BLaER1 treated with 17β-estradiol and CSF1 and Interleukin-3, amounts not matched to agents 10 nM and 100 nM (cell line): Measurements from ENCODE around the gene SLC8A3.

ENCODE experiments used
- H3K27ac ChIP-seq, 11 experiments: shearing (Covaris generic); formaldehyde crosslinking; 2 replicates each; pipeline ENCODE4 v1.8.1; 2022
- H3K27me3 ChIP-seq, 11 experiments: shearing (Covaris generic); formaldehyde crosslinking; 2 replicates each; pipeline ENCODE4 v1.8.1; 2022
- H3K36me3 ChIP-seq, 11 experiments: shearing (Covaris generic); formaldehyde crosslinking; 2 replicates each; pipeline ENCODE4 v1.8.1; 2022
- H3K4me1 ChIP-seq, 10 experiments: shearing (Covaris generic); formaldehyde crosslinking; 2 replicates each; pipeline ENCODE4 v1.8.1; 2022
- H3K4me2 ChIP-seq, 11 experiments: shearing (Covaris generic); formaldehyde crosslinking; 2 replicates each; pipeline ENCODE4 v1.8.1; 2022
- H3K4me3 ChIP-seq, 10 experiments: shearing (Covaris generic); formaldehyde crosslinking; 2 replicates each; pipeline ENCODE4 v1.8.1; 2022
- H3K9ac ChIP-seq, 11 experiments: shearing (Covaris generic); formaldehyde crosslinking; 2 replicates each; pipeline ENCODE4 v1.8.1; 2022
- H3K9me3 ChIP-seq, 11 experiments: shearing (Covaris generic); formaldehyde crosslinking; replicated peaks in 1 of 11; 2 replicates each; pipeline ENCODE4 v1.8.1; 2022
- H4K20me1 ChIP-seq, 11 experiments: shearing (Covaris generic); formaldehyde crosslinking; 2 replicates each; pipeline ENCODE4 v1.8.1; 2022
- Cebpa-rat ChIP-seq, 11 experiments: shearing (Covaris generic); IDR thresholded peaks; 2 replicates each; pipeline ENCODE4 v1.8.1; 2022

Gene SLC8A3

DNA sequence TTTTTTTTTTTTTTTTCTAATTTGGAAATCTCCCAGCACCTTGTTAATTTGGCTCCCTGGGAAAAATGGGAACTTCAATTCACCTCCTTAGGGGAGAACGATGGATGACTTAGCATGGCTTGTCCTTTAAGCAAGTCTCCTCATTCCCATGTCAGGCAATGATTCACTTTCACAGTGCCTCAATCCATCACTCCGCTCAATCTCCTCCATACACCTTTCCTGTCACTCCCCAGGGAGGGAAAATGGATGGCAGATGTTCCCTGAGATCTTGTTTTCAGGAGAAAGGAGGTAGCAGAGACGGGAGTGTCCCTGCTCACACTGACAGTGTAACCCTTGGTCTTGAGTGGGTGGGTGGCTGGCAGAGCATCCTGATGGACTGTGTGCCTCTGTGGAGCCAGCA, 51.0 kb downstream of the SLC8A3 start:
- H3K4me3 ChIP-seq: no peak overlapping the region
- no peaks in the 10 kb centered on the region for H4K20me1 ChIP-seq
- H3K27ac ChIP-seq: no peak overlapping the region
- H3K36me3 ChIP-seq: no peaks in the 10 kb centered on the region
- no peaks in the 10 kb centered on the region for H3K9me3 ChIP-seq
- TF ChIP-seq Cebpa-rat (IDR thresholded peaks at IDR 0.05): no peak
- no peak overlapping the region for H3K4me2 ChIP-seq
- H3K4me1 ChIP-seq: peaks cover 0 to 4% (median 0%) of the 10 kb centered on the region in 10 experiments; a peak in 2 of 20 replicates
- no peaks in the 10 kb centered on the region for H3K27me3 ChIP-seq
- H3K9ac ChIP-seq: no peak overlapping the region

DNA sequence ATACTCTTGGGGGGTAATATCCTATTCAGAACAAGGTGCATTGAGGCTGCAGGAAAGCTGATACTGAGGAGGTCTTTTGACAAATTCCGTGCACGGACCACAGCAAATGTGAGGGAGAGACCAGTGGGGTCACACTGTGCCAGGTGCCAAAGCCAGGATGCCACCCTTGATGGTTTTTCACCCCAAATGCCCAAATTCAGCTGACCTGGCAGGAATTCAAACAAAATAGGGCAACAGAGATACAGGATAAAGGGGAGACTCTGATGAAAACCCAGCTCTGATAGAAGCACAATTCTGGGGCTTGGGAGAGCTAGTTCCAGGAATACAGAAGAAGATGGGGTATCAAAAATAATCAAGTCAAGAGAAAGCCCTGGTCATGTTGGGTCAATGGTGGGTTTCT, 55.3 kb downstream of the SLC8A3 start:
- no peaks in the 10 kb centered on the region for H3K9me3 ChIP-seq
- no peaks in the 10 kb centered on the region for H3K27me3 ChIP-seq
- no peak overlapping the region for H3K9ac ChIP-seq
- H4K20me1 ChIP-seq: no peaks in the 10 kb centered on the region
- H3K27ac ChIP-seq: no peak overlapping the region
- no peak for TF ChIP-seq Cebpa-rat (IDR thresholded peaks at IDR 0.05)
- H3K36me3 ChIP-seq: no peaks in the 10 kb centered on the region
- no peaks in the 10 kb centered on the region for H3K4me1 ChIP-seq
- H3K4me3 ChIP-seq: no peak overlapping the region
- no peak overlapping the region for H3K4me2 ChIP-seq

DNA sequence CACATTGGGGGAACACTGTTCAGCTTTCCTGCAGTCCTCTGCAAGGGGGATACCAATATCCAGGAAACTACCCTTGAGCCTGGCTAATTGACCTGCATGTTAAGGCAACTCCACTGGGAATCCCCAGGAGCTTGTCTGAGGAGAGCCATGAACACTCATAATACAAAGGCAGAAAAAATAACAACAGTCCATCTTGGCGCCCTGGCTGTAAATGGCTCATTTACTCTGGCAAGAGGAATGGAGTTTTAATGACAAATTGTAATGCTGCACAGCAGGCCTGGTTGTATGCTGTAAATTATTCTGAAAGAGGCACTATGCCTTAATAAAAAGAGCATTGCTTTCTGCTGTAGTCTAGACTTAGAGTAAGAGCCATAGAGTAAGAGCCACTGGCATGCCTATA, 58.3 kb downstream of the SLC8A3 start:
- no peaks in the 10 kb centered on the region for H3K27me3 ChIP-seq
- no peak overlapping the region for H3K27ac ChIP-seq
- no peaks in the 10 kb centered on the region for H3K36me3 ChIP-seq
- TF ChIP-seq Cebpa-rat (IDR thresholded peaks at IDR 0.05): no peak
- no peaks in the 10 kb centered on the region for H3K4me1 ChIP-seq
- H3K9ac ChIP-seq: no peak overlapping the region
- no peaks in the 10 kb centered on the region for H4K20me1 ChIP-seq
- no peaks in the 10 kb centered on the region for H3K9me3 ChIP-seq
- H3K4me2 ChIP-seq: no peak overlapping the region
- no peak overlapping the region for H3K4me3 ChIP-seq

DNA sequence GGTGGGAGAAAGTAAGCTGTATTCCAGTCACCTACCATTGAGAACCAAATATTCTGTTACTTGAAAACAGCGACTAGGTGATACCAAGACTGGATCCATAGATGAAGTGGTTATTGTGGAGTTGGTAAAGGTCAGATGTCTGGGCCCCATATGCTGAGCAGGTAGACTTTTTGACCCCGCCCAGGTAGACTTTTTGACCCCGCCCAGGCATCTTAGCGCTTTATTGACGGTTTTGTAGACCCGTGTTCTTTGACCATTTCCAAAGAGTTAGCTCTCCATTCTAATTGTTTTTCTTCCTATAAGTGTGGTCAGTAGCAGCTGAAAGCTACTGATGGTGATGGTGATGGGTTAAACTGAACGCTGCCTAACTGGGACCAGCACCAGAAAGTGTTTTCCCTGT, 61.6 kb downstream of the SLC8A3 start:
- Histone ChIP-seq H3K9me3 (no peaks in the 10 kb centered on the region), H3K27me3 (no peaks in the 10 kb centered on the region), H4K20me1 (no peaks in the 10 kb centered on the region), H3K4me2 (no peak overlapping the region), H3K4me3 (no peak overlapping the region), H3K9ac (no peak overlapping the region), H3K27ac (no peak overlapping the region), H3K4me1 (no peaks in the 10 kb centered on the region), H3K36me3 (no peaks in the 10 kb centered on the region)
- no peak for TF ChIP-seq Cebpa-rat (IDR thresholded peaks at IDR 0.05)

DNA sequence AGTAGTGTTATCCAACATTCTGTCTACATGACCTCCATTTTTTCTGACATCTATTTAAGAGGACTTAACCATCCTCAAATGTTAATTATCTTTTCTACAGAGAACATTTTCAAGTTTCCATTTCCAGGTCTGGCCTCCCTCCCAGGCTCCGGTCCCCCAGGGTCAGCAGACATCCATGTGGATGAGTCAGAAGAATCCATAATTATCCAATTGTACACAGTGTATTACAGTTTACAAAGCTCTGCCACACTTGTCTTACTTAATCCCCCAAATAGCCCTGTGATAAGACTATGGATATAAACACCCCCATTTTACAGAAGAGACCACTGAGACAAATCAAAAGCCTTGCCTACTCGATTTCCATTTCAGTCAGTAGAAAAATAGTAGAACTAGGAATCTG, 65.0 kb downstream of the SLC8A3 start:
- Histone ChIP-seq H3K4me2 (no peak overlapping the region), H3K36me3 (no peaks in the 10 kb centered on the region), H4K20me1 (no peaks in the 10 kb centered on the region), H3K27me3 (no peaks in the 10 kb centered on the region), H3K4me3 (no peak overlapping the region), H3K4me1 (no peaks in the 10 kb centered on the region), H3K9ac (no peak overlapping the region), H3K27ac (no peak overlapping the region), H3K9me3 (no peaks in the 10 kb centered on the region)
- TF ChIP-seq Cebpa-rat (IDR thresholded peaks at IDR 0.05): no peak

DNA sequence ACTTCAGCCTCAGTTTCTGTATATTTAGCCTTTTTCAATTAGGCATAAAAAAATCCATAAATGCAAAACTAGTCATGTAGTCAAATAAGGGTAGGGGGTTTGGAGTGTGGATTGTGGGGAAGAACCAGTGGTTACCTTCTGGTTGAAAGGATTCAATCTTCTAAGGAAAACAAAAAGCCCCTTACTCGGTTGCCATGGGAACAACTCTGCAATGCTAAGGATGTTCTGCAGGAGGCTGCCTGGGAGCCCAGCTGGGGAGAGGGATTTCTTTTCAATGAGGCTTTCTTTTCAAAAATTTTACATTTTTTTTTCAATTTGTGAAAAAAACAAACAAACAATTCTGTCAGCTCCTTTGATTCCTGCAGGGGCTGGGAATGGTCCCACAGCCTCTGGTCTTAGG, 67.2 kb downstream of the SLC8A3 start:
- H3K9ac ChIP-seq: no peak overlapping the region
- no peak overlapping the region for H3K4me3 ChIP-seq
- no peak overlapping the region for H3K27ac ChIP-seq
- H3K4me2 ChIP-seq: no peak overlapping the region
- H3K27me3 ChIP-seq: no peaks in the 10 kb centered on the region
- H3K4me1 ChIP-seq: no peaks in the 10 kb centered on the region
- TF ChIP-seq Cebpa-rat (IDR thresholded peaks at IDR 0.05): no peak
- H4K20me1 ChIP-seq: no peaks in the 10 kb centered on the region
- H3K36me3 ChIP-seq: no peaks in the 10 kb centered on the region
- H3K9me3 ChIP-seq: no peaks in the 10 kb centered on the region

DNA sequence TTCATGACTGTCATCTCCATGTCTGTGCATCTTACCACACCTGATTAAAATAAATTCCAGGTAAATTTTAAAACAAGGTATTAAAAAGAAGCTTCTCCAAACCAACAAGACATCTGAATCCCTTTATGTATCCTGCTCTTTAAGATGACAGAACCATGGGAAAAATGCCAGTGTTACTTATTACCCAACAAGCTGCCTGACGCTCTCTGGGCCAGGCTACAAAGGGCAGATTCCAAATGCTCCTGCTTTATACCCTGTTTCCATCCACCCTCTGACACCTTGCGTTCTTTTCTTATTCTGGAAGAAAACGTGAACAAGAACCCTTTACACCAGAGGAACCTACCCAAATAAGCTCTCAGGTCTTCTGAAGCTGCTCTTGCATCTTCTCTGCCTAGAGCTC, 70.7 kb downstream of the SLC8A3 start:
- no peaks in the 10 kb centered on the region for H3K36me3 ChIP-seq
- no peak overlapping the region for H3K9ac ChIP-seq
- H3K9me3 ChIP-seq: no peaks in the 10 kb centered on the region
- no peaks in the 10 kb centered on the region for H3K27me3 ChIP-seq
- no peaks in the 10 kb centered on the region for H4K20me1 ChIP-seq
- H3K4me1 ChIP-seq: no peaks in the 10 kb centered on the region
- no peak for TF ChIP-seq Cebpa-rat (IDR thresholded peaks at IDR 0.05)
- no peak overlapping the region for H3K4me3 ChIP-seq
- no peak overlapping the region for H3K27ac ChIP-seq
- no peak overlapping the region for H3K4me2 ChIP-seq

DNA sequence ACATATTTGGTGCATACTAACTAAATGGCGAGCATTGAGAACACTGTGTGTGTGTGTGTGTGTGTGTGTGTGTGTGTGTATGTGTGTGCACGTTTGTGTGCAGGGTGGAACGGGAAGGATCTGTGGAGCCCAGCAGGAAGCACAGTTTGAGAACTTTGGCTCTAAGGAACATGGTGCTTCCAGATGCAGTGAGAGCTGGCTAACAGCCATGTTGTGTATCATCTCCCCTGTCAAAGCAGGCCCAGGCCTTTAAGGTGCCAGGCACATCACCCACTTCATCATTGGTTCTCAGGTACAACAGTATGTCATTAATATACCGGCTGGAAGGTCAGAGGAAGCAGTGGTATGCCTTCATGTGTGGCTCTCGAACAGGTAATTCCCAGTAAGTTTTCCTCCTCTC, 72.5 kb downstream of the SLC8A3 start:
- Histone ChIP-seq H4K20me1 (no peaks in the 10 kb centered on the region), H3K9ac (no peak overlapping the region), H3K4me3 (no peak overlapping the region), H3K27ac (no peak overlapping the region), H3K36me3 (no peaks in the 10 kb centered on the region), H3K9me3 (no peaks in the 10 kb centered on the region), H3K4me1 (no peaks in the 10 kb centered on the region), H3K4me2 (no peak overlapping the region), H3K27me3 (no peaks in the 10 kb centered on the region)
- no peak for TF ChIP-seq Cebpa-rat (IDR thresholded peaks at IDR 0.05)

DNA sequence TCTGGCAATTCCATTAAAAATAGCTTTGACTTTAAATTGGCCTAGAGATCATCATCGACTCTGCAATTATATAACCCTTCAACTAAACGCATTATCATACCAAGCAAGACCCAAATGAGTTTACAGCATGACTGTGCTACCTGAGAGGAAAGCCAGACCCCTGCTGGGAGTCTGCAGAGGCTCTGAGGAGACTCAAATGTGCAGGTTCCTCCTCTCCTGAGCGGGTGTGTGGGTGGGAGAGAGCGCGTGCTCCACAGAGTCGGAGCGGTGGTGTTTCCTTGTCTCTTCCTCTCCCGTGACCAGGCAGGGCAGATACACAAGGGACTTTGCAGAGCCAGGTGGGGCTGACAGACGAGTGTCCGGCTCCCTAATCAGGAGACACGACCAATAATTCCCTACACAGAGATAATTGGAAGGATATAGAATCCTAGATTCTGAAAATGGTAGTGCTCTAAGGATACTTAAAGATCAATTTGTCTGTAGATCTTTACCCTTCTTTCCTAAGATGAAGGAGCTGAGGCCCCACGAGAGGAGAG, 74.1 kb downstream of the SLC8A3 start:
- no peak overlapping the region for H3K9ac ChIP-seq
- no peaks in the 10 kb centered on the region for H3K9me3 ChIP-seq
- no peaks in the 10 kb centered on the region for H3K27me3 ChIP-seq
- no peak overlapping the region for H3K4me2 ChIP-seq
- H4K20me1 ChIP-seq: no peaks in the 10 kb centered on the region
- H3K4me1 ChIP-seq: no peaks in the 10 kb centered on the region
- no peak overlapping the region for H3K4me3 ChIP-seq
- H3K36me3 ChIP-seq: no peaks in the 10 kb centered on the region
- no peak overlapping the region for H3K27ac ChIP-seq
- no peak for TF ChIP-seq Cebpa-rat (IDR thresholded peaks at IDR 0.05)

DNA sequence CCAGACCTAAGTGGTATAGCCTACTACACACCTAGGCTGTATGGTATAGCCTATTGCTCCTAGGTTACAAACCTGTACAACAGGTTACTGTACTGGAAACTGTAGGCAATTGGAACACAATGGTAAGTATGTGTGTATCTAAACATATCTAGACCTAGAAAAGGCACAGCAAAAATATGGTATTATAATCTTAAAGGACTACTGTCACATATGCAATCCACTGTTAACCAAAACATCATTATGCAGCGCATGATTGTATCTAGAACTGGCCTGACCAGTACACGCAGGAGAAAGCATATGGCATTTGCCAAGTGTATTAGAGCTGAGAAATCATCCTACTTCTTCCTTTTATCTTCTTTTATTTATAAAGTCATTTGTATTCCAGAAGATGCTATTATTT, 75.5 kb downstream of the SLC8A3 start:
- no peaks in the 10 kb centered on the region for H3K27me3 ChIP-seq
- H4K20me1 ChIP-seq: no peaks in the 10 kb centered on the region
- H3K4me1 ChIP-seq: no peaks in the 10 kb centered on the region
- TF ChIP-seq Cebpa-rat (IDR thresholded peaks at IDR 0.05): no peak
- H3K4me3 ChIP-seq: no peak overlapping the region
- H3K9me3 ChIP-seq: no peaks in the 10 kb centered on the region
- no peak overlapping the region for H3K9ac ChIP-seq
- no peak overlapping the region for H3K27ac ChIP-seq
- H3K36me3 ChIP-seq: no peaks in the 10 kb centered on the region
- H3K4me2 ChIP-seq: no peak overlapping the region

DNA sequence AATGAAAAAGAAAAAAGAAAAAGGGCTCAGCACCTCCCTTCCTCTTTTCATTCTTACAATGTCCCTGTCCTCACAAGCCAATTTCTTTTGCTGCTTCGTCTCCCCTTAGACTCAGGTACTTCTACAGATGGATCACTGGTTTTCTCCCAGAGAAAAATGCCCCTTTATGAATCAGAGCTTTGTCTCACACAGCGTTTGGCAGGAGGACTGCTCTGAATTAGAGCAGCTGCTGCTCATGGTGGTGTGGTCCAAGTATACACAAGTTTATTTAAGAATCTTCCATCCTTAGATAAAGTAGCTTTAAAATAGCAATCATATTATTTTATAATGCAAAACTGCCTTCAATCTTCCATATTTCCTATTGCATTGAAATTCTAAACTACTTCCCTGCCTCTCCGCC, 80.3 kb downstream of the SLC8A3 start:
- Histone ChIP-seq H3K27me3 (no peaks in the 10 kb centered on the region), H4K20me1 (no peaks in the 10 kb centered on the region), H3K4me3 (no peak overlapping the region)

More for the DNA sequence above, 80.3 kb downstream of the SLC8A3 start:
- Histone ChIP-seq H3K4me2 (no peak overlapping the region), H3K36me3 (no peaks in the 10 kb centered on the region), H3K9ac (no peak overlapping the region), H3K4me1 (no peaks in the 10 kb centered on the region), H3K9me3 (no peaks in the 10 kb centered on the region), H3K27ac (no peak overlapping the region)
- no peak for TF ChIP-seq Cebpa-rat (IDR thresholded peaks at IDR 0.05)
